ENCODE data around the gene POLD4.

- TF ChIP-seq CTCF (IDR thresholded peaks at IDR 0.05), result no peak
- peak in 1 of 2 donors; percentile 36 for TF ChIP-seq POLR2A (IDR thresholded peaks at IDR 0.05)
Observed at GRCh38 chr11:67312187-67313021, 40.9 kb downstream of the POLD4 start.
